HepG2 (cell line): ENCODE data around the gene ZNF48. TPM values are rescaled to one million over a fixed set of nuclear protein-coding genes. Genes with fewer than 3 reads are reported as not detected.

ENCODE experiments used
- ARNT ChIP-seq: fragments of 450-650 bp; IDR thresholded peaks from 2 replicates; pipeline ENCODE4 v1.6.1; 2017
- ARNTL ChIP-seq: sonication (generic); formaldehyde crosslinking; IDR thresholded peaks from 2 replicates; pipeline ENCODE4 v1.4.0; 2020; ENCODE audit warnings: mild to moderate bottlenecking, missing genetic modification reagents
- EEA1 ChIP-seq: sonication (generic); formaldehyde crosslinking; IDR thresholded peaks from 2 replicates; pipeline ENCODE4 v1.5.1; 2020; ENCODE audit warnings: mild to moderate bottlenecking, missing genetic modification reagents, borderline replicate concordance
- ERF ChIP-seq: IDR thresholded peaks from 2 replicates; pipeline ENCODE4 v1.6.1; 2018; ENCODE audit warnings: missing biosample characterization, missing genetic modification reagents
- FOSL2 ChIP-seq: sonication (generic); formaldehyde crosslinking; IDR thresholded peaks from 2 replicates; pipeline ENCODE4 v1.4.0; 2020; ENCODE audit warnings: missing genetic modification reagents
- HMGA1 ChIP-seq: sonication (generic); formaldehyde crosslinking; conservative IDR thresholded peaks from 2 replicates; pipeline ENCODE4 v1.4.0; 2020; ENCODE audit warnings: missing genetic modification reagents
- JARID2 ChIP-seq: sonication (generic); formaldehyde crosslinking; IDR thresholded peaks from 2 replicates; pipeline ENCODE4 v1.8.1; 2023; ENCODE audit warnings: missing genetic modification reagents, inconsistent platforms; ENCODE audit not compliant: insufficient replicate concordance
- KAT2B ChIP-seq: fragments of 150-350 bp; IDR thresholded peaks from 2 replicates; pipeline ENCODE4 v1.6.1; 2014; ENCODE audit warnings: low read depth, low read length, borderline replicate concordance
- KDM1A ChIP-seq: IDR thresholded peaks from 2 replicates; pipeline ENCODE4 v1.6.1; 2016; ENCODE audit warnings: missing compliant biosample characterization
- KDM3A ChIP-seq: IDR thresholded peaks from 2 replicates; pipeline ENCODE4 v1.6.1; 2018; ENCODE audit warnings: low read depth, missing compliant biosample characterization
- LCORL ChIP-seq, 2 experiments: fragments of 450-650 bp in 1 of 2; sonication (generic) in 1 of 2; formaldehyde crosslinking in 1 of 2; IDR thresholded peaks; 2 replicates each; pipeline versions ENCODE4 v1.5.0 to v1.6.1; 2017 to 2020; ENCODE audit warnings: antibody characterized with exemption in 1 of 2, missing genetic modification reagents in 1 of 2
- NFYB ChIP-seq: sonication (generic); formaldehyde crosslinking; IDR thresholded peaks from 2 replicates; pipeline ENCODE4 v1.4.0; 2020; ENCODE audit warnings: missing genetic modification reagents
- SIX1 ChIP-seq: sonication (generic); formaldehyde crosslinking; IDR thresholded peaks from 2 replicates; pipeline ENCODE4 v1.4.0; 2020; ENCODE audit warnings: missing genetic modification reagents, borderline replicate concordance
- SSRP1 ChIP-seq: IDR thresholded peaks from 2 replicates; pipeline ENCODE4 v1.6.1; 2016; ENCODE audit warnings: control low read depth
- TCF12 ChIP-seq, 2 experiments: fragments of 450-650 bp in 1 of 2; sonication (generic) in 1 of 2; formaldehyde crosslinking in 1 of 2; IDR thresholded peaks; 2 replicates each; pipeline versions ENCODE4 v1.6.1 to v1.8.0; 2017 to 2022; ENCODE audit warnings: antibody characterized with exemption in 1 of 2, mild to moderate bottlenecking in 1 of 2, missing genetic modification reagents in 1 of 2, moderate library complexity in 1 of 2
- ZBTB38 ChIP-seq: sonication (generic); formaldehyde crosslinking; IDR thresholded peaks from 2 replicates; pipeline ENCODE4 v1.5.1; 2020; ENCODE audit warnings: mild to moderate bottlenecking, missing genetic modification reagents
- ZFP1 ChIP-seq: IDR thresholded peaks from 2 replicates; pipeline ENCODE4 v1.6.1; 2016
- ZNF3 ChIP-seq: IDR thresholded peaks from 2 replicates; pipeline ENCODE4 v1.7.0; 2017; ENCODE audit warnings: inconsistent platforms
- ZNF644 ChIP-seq: IDR thresholded peaks from 2 replicates; pipeline ENCODE4 v1.6.1; 2016; ENCODE audit warnings: low read depth
- ZNF879 ChIP-seq: sonication (generic); formaldehyde crosslinking; IDR thresholded peaks from 2 replicates; pipeline ENCODE4 v1.8.1; 2023; ENCODE audit warnings: missing genetic modification reagents
- polyA plus RNA-seq, 8 experiments: library from polyadenylated mRNA; depleted of rRNA in 3 of 8; stranded (reverse) in 7 of 8; unstranded in 1 of 8; fragments of >200 nt; fragmentation: Illumina TruSeq in 4 of 8; extraction: Trizol in 4 of 8; gene quantifications; 2 replicates each; pipeline versions ENCODE4 v1.2.1 to v1.2.3, GENCODE V29; 2011 to 2016; ENCODE audit warnings: low read depth in 4 of 8, missing spikeins in 1 of 8, mixed read lengths in 1 of 8; ENCODE audit not compliant: insufficient read depth in 1 of 8
- total RNA-seq, 5 experiments: library from RNA; depleted of rRNA; stranded (reverse); fragments of >200 nt; fragmentation: Illumina TruSeq; extraction: Trizol; gene quantifications; 2 replicates each; pipeline ENCODE4 v1.2.3, GENCODE V29; 2016; ENCODE audit warnings: low read depth in 1 of 5
- TF ChIP-seq, protein P1 (sequence below): sonication (generic); formaldehyde crosslinking; IDR thresholded peaks from 2 replicates; pipeline ENCODE4 v1.4.0; 2020; ENCODE audit warnings: missing genetic modification reagents, borderline replicate concordance
- TF ChIP-seq, protein P2 (sequence below): sonication (generic); formaldehyde crosslinking; IDR thresholded peaks from 2 replicates; pipeline ENCODE4 v1.8.0; 2022; ENCODE audit warnings: missing genetic modification reagents, mild to moderate bottlenecking, moderate library complexity, borderline replicate concordance
- TF ChIP-seq, protein P3 (sequence below): sonication (generic); formaldehyde crosslinking; IDR thresholded peaks from 2 replicates; pipeline ENCODE4 v1.4.0; 2020; ENCODE audit warnings: missing genetic modification reagents

Gene ZNF48
- total and polyA plus RNA-seq, 2 of the 13 experiments (the other 11 are each of a cell fraction or from before 2014, with no cell fraction given): 9.9 to 12.3 TPM

DNA sequence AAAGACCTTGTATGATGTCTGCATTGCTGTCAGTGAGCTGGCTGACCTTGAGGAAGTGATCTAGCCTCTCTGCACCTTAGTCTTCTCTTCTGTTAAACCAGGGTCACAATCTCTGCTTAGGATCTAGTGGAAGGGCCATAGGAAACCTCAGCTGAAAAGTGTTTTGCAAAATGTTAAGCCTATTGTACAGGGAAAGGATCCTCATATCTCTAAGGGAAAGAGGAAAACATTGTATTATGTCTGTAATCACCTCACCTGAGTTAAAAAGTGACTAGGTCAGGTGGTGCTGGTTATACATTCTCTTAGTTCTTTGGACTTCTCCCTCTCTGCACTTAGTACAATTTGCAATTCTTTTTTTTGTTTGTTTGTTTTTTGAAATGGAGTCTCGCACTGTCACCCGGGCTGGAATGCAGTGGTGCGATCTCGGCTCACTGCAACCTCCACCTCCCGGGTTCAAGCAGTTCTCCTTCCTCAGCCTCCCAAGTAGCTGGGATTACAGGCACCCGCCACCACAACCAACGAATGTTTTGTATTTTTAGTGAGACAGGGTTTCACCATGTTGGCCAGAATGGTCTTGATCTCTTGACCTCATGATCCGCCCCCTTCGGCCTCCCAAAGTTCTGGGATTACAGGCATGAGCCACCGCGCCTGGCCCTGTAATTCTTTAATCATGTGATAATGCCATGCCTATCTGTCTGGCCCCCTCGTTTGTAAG lies 52.4 kb downstream of the ZNF48 start (continued):
- TF ChIP-seq, protein P1, sequence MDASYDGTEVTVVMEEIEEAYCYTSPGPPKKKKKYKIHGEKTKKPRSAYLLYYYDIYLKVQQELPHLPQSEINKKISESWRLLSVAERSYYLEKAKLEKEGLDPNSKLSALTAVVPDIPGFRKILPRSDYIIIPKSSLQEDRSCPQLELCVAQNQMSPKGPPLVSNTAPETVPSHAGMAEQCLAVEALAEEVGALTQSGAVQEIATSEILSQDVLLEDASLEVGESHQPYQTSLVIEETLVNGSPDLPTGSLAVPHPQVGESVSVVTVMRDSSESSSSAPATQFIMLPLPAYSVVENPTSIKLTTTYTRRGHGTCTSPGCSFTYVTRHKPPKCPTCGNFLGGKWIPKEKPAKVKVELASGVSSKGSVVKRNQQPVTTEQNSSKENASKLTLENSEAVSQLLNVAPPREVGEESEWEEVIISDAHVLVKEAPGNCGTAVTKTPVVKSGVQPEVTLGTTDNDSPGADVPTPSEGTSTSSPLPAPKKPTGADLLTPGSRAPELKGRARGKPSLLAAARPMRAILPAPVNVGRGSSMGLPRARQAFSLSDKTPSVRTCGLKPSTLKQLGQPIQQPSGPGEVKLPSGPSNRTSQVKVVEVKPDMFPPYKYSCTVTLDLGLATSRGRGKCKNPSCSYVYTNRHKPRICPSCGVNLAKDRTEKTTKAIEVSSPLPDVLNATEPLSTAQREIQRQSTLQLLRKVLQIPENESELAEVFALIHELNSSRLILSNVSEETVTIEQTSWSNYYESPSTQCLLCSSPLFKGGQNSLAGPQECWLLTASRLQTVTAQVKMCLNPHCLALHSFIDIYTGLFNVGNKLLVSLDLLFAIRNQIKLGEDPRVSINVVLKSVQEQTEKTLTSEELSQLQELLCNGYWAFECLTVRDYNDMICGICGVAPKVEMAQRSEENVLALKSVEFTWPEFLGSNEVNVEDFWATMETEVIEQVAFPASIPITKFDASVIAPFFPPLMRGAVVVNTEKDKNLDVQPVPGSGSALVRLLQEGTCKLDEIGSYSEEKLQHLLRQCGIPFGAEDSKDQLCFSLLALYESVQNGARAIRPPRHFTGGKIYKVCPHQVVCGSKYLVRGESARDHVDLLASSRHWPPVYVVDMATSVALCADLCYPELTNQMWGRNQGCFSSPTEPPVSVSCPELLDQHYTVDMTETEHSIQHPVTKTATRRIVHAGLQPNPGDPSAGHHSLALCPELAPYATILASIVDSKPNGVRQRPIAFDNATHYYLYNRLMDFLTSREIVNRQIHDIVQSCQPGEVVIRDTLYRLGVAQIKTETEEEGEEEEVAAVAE: peak; percentile 43; the same call in 1 of the 2 replicates
- TF ChIP-seq, protein P2, sequence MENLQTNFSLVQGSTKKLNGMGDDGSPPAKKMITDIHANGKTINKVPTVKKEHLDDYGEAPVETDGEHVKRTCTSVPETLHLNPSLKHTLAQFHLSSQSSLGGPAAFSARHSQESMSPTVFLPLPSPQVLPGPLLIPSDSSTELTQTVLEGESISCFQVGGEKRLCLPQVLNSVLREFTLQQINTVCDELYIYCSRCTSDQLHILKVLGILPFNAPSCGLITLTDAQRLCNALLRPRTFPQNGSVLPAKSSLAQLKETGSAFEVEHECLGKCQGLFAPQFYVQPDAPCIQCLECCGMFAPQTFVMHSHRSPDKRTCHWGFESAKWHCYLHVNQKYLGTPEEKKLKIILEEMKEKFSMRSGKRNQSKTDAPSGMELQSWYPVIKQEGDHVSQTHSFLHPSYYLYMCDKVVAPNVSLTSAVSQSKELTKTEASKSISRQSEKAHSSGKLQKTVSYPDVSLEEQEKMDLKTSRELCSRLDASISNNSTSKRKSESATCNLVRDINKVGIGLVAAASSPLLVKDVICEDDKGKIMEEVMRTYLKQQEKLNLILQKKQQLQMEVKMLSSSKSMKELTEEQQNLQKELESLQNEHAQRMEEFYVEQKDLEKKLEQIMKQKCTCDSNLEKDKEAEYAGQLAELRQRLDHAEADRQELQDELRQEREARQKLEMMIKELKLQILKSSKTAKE (CRISPR knock-in tag): peak; percentile 78; the same call in 1 of the 2 replicates
- peak; percentile 97 for TF ChIP-seq KDM1A (CRISPR knock-in tag)
- TF ChIP-seq NFYB (CRISPR knock-in tag): peak; percentile 25
- TF ChIP-seq HMGA1: no peak
- peak; percentile 92 for TF ChIP-seq ERF
- peak; percentile 68 for TF ChIP-seq LCORL (IDR thresholded peaks at IDR 0.05)
- peak; percentile 92 for TF ChIP-seq LCORL (CRISPR knock-in tag; IDR thresholded peaks at IDR 0.05)
- TF ChIP-seq ZNF644: peak; percentile 11; the same call in 1 of the 2 replicates
- TF ChIP-seq ZNF3: peak; percentile 78
- TF ChIP-seq ARNTL (CRISPR knock-in tag): peak; percentile 85
- 0 out of 2 replicates have a peak, but pooled peaks have one; percentile 38 for TF ChIP-seq EEA1 (CRISPR knock-in tag)
- peak; percentile 86; the same call in 1 of the 2 replicates for TF ChIP-seq KDM3A (CRISPR knock-in tag)
- TF ChIP-seq TCF12 (IDR thresholded peaks at IDR 0.05): no peak
- peak; percentile 39; the same call in 1 of the 2 replicates for TF ChIP-seq TCF12 (CRISPR knock-in tag; IDR thresholded peaks at IDR 0.05)
- no peak for TF ChIP-seq JARID2 (CRISPR knock-in tag)
- no peak for TF ChIP-seq KAT2B
- peak; percentile 89 for TF ChIP-seq ZFP1 (CRISPR knock-in tag)
- TF ChIP-seq SIX1 (CRISPR knock-in tag): peak; percentile 52
- TF ChIP-seq, protein P3, sequence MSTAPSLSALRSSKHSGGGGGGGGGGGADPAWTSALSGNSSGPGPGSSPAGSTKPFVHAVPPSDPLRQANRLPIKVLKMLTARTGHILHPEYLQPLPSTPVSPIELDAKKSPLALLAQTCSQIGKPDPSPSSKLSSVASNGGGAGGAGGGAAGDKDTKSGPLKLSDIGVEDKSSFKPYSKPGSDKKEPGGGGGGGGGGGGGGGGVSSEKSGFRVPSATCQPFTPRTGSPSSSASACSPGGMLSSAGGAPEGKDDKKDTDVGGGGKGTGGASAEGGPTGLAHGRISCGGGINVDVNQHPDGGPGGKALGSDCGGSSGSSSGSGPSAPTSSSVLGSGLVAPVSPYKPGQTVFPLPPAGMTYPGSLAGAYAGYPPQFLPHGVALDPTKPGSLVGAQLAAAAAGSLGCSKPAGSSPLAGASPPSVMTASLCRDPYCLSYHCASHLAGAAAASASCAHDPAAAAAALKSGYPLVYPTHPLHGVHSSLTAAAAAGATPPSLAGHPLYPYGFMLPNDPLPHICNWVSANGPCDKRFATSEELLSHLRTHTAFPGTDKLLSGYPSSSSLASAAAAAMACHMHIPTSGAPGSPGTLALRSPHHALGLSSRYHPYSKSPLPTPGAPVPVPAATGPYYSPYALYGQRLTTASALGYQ (CRISPR knock-in tag): peak; percentile 86
- 0 out of 2 replicates have a peak, but pooled peaks have one; percentile 75 for TF ChIP-seq SSRP1 (CRISPR knock-in tag)
- 0 out of 2 replicates have a peak, but pooled peaks have one; percentile 34 for TF ChIP-seq ZBTB38 (CRISPR knock-in tag)
- peak; percentile 72 for TF ChIP-seq FOSL2 (CRISPR knock-in tag)
- no peak for TF ChIP-seq ARNT
- 0 out of 2 replicates have a peak, but pooled peaks have one; percentile 70 for TF ChIP-seq ZNF879 (CRISPR knock-in tag)
